Right lobe of liver (tissue), 6 donors: ENCODE measurements around the gene CCT6B. TPM values are rescaled to one million over a fixed set of nuclear protein-coding genes. Genes with fewer than 3 reads are reported as not detected.

ENCODE experiments used
- ATAC-seq, 4 donors: fragments of 200-7000 bp; cut with Tn5 transposase; one replicate each; pipeline ENCODE4 v1.9.1; 2020; ENCODE audit warnings: mild to moderate bottlenecking in 4 of 4, moderate library complexity in 4 of 4
- DNase-seq, 3 donors: peaks; one replicate each; pipeline ENCODE4 v3.0.0-alpha.2; 2020
- H3K27ac ChIP-seq, 3 donors: fragments of 200-600 bp; one replicate each; pipeline ENCODE4 v1.8.0; 2022
- H3K27me3 ChIP-seq, 2 donors: fragments of 200-600 bp; one replicate each; pipeline ENCODE4 v1.8.0; 2022
- H3K36me3 ChIP-seq, 4 donors: fragments of 200-600 bp; sonication (generic) in 1 of 4; one replicate each; pipeline versions ENCODE4 v1.5.1 to v1.8.0; 2017 to 2022; ENCODE audit warnings: control low read depth in 1 of 4
- H3K4me1 ChIP-seq, 4 donors: fragments of 200-600 bp; sonication (generic) in 1 of 4; one replicate each; pipeline versions ENCODE4 v1.5.1 to v1.8.0; 2017 to 2022; ENCODE audit warnings: control low read depth in 1 of 4
- H3K4me3 ChIP-seq, 3 donors: fragments of 200-600 bp; one replicate each; pipeline ENCODE4 v1.8.0; 2022
- H3K9me3 ChIP-seq, 4 donors: fragments of 200-600 bp; sonication (generic) in 1 of 4; one replicate each; pipeline versions ENCODE4 v1.5.1 to v1.8.0; 2017 to 2022; ENCODE audit warnings: control low read depth in 1 of 4
- POLR2A ChIP-seq: fragments of 450-650 bp; IDR thresholded peaks from one replicate; pipeline ENCODE4 v1.6.1; 2017; ENCODE audit warnings: antibody characterized with exemption, mild to moderate bottlenecking
- WGBS: methylation state at CpG from one replicate; pipeline ENCODE4 v1.1.6; 2018; ENCODE audit warnings: low coverage, low lambda C conversion rate; ENCODE audit not compliant: insufficient coverage; ENCODE audit errors: missing lambda C conversion rate; 5-methylcytosine and 5-hydroxymethylcytosine counted together
- intact Hi-C, 2 donors: fragments of 100-400 bp; cut with DNase I; formaldehyde crosslinking; loops; one replicate each; pipeline versions ENCODE4 v1.11.2 to v1.14.1; 2022
- total RNA-seq, 6 experiments: library from RNA; depleted of rRNA in 2 of 6; stranded (reverse); fragments of >200 nt in 2 of 6; fragmentation: NEBNext Ultra II Directional in 3 of 6; extraction: Animal tissue kit (Norgen Biotek cat#: 25700) in 3 of 6; gene quantifications; one replicate each; pipeline versions ENCODE4 v1.1.0 to v1.2.4, GENCODE V29; 2016 to 2023
- TF ChIP-seq, protein P1 (sequence below), 4 donors: fragments of 200-600 bp in 3 of 4; fragments of 450-650 bp in 1 of 4; IDR thresholded peaks; one replicate each; pipeline versions ENCODE4 v1.5.1 to v1.8.0; 2016 to 2022; ENCODE audit warnings: antibody characterized with exemption in 4 of 4, mild to moderate bottlenecking in 2 of 4
- donor health status: DM: no; HTN: yes; CAD: no.
- donor health status: DM: no; HTN: no; CAD: no.
- donor health status: DM: no; HTN: no; CAD: no.
- donor health status: DM: no; HTN: yes; CAD: no.
- donor health status: DM: no; HTN: yes; CAD: no.

Gene CCT6B
- total RNA-seq, 6 experiments from 2014 or later, result 0.31 to 2.4 (median 1.1) TPM

DNA sequence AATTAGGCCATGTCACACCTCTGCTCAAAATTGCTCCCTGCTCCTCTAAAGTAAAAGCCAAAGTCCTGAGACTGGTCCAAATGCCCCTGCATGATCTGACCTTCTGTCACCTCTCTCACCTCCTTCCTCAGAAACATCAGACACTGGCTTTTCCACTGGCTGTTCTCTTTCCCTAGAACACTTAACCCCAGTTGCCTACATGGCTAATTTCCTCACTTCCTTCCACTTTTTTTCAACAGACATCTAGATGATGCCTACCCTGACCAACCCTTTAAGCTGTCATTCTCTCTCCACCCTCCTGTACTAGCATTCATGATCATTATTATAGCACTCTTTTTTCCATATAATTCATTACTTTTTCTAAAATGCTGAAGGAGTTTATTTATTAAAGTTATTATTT is 31.0 kb downstream of the CCT6B start:
- H3K27ac ChIP-seq, result no peak overlapping the region
- H3K9me3 ChIP-seq, result no peaks in the 10 kb centered on the region
- H3K36me3 ChIP-seq, result no peaks in the 10 kb centered on the region
- intact Hi-C loops, result no loop called here
- TF ChIP-seq POLR2A, result no peak
- TF ChIP-seq, protein P1, sequence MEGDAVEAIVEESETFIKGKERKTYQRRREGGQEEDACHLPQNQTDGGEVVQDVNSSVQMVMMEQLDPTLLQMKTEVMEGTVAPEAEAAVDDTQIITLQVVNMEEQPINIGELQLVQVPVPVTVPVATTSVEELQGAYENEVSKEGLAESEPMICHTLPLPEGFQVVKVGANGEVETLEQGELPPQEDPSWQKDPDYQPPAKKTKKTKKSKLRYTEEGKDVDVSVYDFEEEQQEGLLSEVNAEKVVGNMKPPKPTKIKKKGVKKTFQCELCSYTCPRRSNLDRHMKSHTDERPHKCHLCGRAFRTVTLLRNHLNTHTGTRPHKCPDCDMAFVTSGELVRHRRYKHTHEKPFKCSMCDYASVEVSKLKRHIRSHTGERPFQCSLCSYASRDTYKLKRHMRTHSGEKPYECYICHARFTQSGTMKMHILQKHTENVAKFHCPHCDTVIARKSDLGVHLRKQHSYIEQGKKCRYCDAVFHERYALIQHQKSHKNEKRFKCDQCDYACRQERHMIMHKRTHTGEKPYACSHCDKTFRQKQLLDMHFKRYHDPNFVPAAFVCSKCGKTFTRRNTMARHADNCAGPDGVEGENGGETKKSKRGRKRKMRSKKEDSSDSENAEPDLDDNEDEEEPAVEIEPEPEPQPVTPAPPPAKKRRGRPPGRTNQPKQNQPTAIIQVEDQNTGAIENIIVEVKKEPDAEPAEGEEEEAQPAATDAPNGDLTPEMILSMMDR (IDR thresholded peaks at IDR 0.05), result no peak
- DNase-seq, result no peak
- H3K4me3 ChIP-seq, result no peak overlapping the region
- H3K4me1 ChIP-seq, result no peaks in the 10 kb centered on the region
- no peaks in the 10 kb centered on the region for H3K27me3 ChIP-seq
- ATAC-seq, result no peak

DNA sequence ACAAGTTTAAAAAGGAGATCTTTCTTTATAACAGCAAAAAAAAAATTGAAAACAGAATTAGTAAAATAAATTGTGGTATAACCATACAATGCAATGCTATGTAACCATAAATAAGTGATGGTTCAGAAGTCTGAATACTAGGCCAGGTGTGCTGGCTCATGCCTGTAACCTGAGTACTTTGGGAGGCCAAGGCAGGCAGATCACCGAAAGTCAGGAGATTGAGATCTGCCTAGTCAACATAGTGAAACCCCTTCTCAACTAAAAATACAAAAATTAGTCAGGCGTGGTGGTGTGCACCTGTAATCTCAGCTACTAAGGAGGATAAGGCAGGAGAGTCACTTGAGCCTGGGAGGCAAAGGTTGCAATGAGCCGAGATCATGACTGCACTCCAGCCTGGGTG is 34.6 kb downstream of the CCT6B start:
- ATAC-seq (no peak), DNase-seq (no peak)
- no peaks in the 10 kb centered on the region for H3K9me3 ChIP-seq
- no peaks in the 10 kb centered on the region for H3K4me1 ChIP-seq
- H3K4me3 ChIP-seq, result no peak overlapping the region
- TF ChIP-seq, protein P1 (IDR thresholded peaks at IDR 0.05), result no peak
- TF ChIP-seq POLR2A, result no peak
- H3K27me3 ChIP-seq, result no peaks in the 10 kb centered on the region
- WGBS, result 97% methylated on average over 3 of the region's 3 CpGs
- no peaks in the 10 kb centered on the region for H3K36me3 ChIP-seq
- no peak overlapping the region for H3K27ac ChIP-seq
- intact Hi-C loops, result no loop called here

DNA sequence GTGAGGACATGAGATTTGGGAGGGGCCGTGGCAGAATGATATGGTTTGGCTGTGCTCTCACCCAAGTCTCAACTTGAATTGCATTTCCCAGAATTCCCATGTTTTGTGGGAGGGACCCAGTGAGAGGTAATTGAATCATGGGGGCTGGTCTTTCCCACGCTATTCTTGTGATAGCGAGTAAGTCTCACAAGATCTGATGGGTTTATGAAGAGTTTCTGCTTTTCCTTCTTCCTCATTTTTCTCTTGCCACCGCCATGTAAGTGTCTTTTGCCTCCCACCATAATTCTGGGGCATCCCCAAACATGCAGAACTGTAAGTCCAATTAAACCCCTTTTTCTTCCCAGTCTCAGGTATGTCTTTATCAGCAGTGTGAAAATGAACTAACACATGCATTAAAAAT is 40.6 kb downstream of the CCT6B start:
- no peak for DNase-seq
- Histone ChIP-seq H3K4me3 (no peak overlapping the region), H3K36me3 (no peaks in the 10 kb centered on the region), H3K27ac (no peak overlapping the region), H3K4me1 (no peaks in the 10 kb centered on the region), H3K9me3 (no peaks in the 10 kb centered on the region), H3K27me3 (no peaks in the 10 kb centered on the region)
- no peak for ATAC-seq
- TF ChIP-seq POLR2A, result no peak
- TF ChIP-seq, protein P1 (IDR thresholded peaks at IDR 0.05), result no peak
- intact Hi-C loops, result no loop called here
- WGBS, result 70% methylated on average over 3 of the region's 4 CpGs

DNA sequence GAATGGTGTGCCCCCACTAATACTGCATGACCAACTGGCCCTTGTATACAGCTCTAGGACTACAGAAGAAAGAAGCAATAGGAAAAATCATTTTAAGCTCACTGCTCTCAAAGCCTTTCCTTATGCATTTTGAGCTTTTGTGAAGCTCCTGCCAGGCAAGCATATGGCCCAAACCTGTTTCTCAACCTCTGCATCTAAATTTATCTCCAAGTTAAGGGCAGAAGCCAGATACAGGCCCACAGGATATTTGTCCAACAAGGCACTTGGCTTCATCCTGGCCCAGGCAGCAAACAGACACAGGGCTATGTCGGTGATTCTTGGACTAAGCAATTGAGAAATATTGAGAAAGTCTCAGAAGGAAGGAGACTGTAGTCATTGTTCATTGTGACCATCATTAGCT is 43.9 kb downstream of the CCT6B start:
- intact Hi-C loops, result no loop called here
- TF ChIP-seq, protein P1 (IDR thresholded peaks at IDR 0.05), result no peak
- no peak for TF ChIP-seq POLR2A
- Histone ChIP-seq H3K36me3 (no peaks in the 10 kb centered on the region), H3K9me3 (no peaks in the 10 kb centered on the region), H3K27me3 (no peaks in the 10 kb centered on the region), H3K4me3 (no peak overlapping the region), H3K27ac (no peak overlapping the region), H3K4me1 (no peaks in the 10 kb centered on the region)
- DNase-seq (no peak), ATAC-seq (no peak)
- WGBS, result 89% methylated on average over 1 of the region's 1 CpG

DNA sequence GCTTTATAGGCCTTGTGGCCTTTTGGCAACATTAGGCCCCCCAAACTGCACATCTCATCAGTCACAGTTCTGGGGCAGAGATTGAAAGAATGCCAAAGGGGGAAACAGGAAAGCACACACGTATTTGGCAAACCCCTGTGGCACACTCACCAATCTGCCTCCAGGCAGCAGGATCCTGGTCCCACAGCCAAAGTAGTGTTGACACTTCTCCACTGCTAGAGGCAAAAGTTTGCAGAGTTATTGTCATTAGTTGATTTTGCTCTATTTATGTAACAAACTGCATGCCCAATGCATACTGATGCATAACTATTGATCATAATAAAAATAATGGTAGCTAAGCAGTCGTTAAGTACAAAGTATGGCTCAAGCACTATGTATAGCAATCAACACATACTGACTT is 45.1 kb downstream of the CCT6B start:
- no peak for ATAC-seq
- DNase-seq, result no peak
- Histone ChIP-seq H3K4me3 (no peak overlapping the region), H3K9me3 (no peaks in the 10 kb centered on the region), H3K27me3 (no peaks in the 10 kb centered on the region), H3K27ac (no peak overlapping the region), H3K4me1 (no peaks in the 10 kb centered on the region), H3K36me3 (no peaks in the 10 kb centered on the region)
- TF ChIP-seq, protein P1 (IDR thresholded peaks at IDR 0.05), result no peak
- TF ChIP-seq POLR2A, result no peak
- 65% methylated on average over 2 of the region's 2 CpGs for whole genome bisulfite sequencing
- intact Hi-C loops, result no loop called here
